Central memory CD4-positive, alpha-beta T cell (primary cell): ENCODE data around the gene ACTRT3.
A peak's percentile ranks its signal among the peaks of the same experiment; 100 is the strongest.
"Not testable (repeated sequence)": the region's sequence is repeated elsewhere in the genome, so short reads cannot be mapped to it uniquely, and the experiment has no call there.

Source experiments
- DNase-seq: peaks from one replicate; pipeline ENCODE4 v3.0.0; 2022

The ACTRT3 gene

DNA sequence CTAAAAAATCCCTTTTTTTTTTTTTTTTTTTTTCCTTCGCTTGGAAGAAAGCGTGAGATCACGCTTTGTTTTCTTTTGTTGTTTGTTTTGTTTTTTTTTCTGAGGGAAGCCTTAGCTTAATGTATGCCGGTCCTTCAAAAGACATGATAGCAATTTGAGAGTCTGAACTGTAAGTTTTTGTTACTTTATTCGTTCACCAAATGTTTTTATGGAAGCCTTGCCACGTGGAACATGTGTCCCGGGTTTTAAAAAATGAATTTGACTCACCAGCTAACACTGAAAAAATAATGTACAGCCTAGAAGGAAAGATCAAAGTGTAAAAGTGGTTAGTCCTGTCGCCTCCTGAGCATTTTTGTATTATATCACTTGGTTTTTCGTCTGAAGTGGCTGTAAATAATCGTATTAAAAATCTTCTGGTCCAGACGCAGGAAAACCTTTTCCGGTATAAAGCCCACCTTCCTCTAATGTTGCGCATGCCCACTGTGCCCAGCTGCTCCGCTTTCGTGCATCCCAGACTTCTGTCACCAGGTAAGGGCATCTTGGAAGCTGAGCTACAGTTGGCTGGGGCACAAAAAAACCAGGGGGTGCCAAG is 3.0 kb upstream of the ACTRT3 start:
- DNase-seq = no peak

DNA sequence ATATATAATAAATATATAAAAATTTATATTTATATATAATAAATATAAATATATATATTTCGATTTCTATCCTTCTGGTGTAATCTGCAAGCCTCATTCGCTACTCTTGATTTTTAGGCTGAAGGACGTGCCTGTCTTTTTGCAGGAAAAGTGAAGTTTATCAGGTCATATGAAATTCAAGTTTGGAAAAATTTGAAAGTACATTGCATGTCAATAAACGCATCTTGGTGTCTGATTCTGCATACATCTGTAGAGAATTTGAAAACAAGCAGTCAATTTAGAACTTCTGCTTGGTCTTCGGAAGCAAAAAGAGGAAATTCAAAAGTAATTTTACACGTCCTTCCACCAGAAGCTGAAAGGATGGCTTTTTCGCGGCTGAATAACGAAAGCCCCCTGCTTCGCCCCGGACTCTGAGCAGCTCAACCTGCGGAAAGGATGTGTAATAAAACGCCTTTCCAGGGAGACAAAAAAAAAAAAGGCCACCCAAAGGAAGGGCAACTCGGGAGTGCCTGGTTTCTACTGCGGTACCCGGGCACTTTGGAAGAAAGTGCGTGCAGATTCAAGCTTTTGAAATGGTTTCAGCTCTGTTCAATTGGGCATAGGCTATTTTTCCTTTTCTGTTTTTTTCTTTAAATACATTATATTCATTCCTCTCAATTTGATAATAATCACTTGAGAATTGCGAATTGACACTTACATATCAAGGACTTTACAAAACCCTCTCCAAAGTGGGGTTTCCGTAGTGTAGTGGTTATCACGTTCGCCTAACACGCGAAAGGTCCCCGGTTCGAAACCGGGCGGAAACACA is 2.3 kb upstream of the ACTRT3 start:
- DNase-seq = peak; percentile 83

DNA sequence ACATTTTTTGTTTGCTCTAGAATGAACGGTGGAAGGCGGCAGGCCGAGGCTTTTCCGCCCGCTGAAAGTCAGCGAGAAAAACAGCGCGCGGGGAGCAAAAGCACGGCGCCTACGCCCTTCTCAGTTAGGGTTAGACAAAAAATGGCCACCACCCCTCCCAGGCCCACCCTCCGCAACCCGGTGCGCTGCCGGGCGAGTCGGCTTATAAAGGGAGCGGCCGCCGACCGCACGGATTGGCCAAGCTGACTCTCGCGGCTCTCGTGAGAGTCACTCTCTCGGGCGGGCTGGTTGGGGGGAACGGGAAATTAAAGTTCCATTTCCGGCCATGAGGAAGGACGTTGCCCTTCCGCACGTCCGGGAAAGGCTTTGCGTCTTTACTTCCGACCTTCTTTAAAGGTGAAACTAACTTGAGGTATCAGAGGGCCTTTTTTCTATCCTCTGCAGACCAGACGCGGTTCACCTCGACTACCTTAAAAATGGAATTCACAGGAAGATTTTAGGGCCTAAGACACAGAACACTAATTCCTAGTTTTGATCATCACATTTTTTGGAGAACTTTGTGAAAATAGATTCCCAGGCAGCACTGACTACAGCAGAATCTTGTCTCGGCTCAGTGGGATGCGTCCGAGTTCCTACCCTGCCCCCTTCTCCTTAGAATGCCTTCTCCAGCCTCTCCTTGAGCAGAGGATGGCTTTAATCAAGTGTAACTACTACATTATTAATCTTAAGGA is 4.3 kb downstream of the ACTRT3 start, which contains the start of gene TERC:
Gene TERC (minus strand): TSS at position 179 of the 731 bp plus-strand sequence.
- DNase-seq = peak; percentile 96

DNA sequence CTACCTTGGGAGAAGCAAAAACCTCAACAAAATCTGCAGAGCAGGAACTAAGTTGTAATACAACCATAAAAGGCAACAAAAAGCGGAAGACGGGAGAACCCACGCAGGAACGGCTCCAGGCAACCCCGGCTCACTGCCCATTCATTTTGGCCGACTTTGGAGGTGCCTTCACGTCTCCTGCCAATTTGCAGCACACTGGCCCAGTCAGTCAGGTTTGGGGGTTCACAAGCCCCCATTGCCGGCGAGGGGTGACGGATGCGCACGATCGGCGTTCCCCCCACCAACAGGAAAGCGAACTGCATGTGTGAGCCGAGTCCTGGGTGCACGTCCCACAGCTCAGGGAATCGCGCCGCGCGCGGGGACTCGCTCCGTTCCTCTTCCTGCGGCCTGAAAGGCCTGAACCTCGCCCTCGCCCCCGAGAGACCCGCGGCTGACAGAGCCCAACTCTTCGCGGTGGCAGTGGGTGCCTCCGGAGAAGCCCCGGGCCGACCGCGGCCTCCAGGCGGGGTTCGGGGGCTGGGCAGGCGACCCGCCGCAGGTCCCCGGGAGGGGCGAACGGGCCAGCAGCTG is 5.0 kb downstream of the ACTRT3 start:
- DNase-seq = peak; percentile 69

DNA sequence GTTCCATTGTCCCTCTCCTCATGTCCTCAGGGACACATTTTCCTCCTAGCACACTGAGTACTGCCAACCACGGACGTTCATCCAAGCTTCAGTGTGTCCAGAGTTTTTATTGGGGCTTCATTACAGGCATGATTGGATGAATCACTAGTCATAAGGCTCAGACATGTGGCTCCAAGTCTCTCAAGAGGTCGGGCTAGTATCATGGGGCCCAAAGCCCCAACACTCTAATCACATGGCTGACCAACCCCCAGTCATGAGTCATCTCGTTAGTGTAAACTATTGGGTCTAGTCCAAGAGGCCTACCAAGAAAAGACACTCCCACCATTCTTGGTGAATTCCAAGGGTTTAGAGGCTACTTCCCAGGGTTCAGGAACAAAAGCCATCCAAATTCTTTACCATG is 8.9 kb downstream of the ACTRT3 start:
- no peak for DNase-seq

DNA sequence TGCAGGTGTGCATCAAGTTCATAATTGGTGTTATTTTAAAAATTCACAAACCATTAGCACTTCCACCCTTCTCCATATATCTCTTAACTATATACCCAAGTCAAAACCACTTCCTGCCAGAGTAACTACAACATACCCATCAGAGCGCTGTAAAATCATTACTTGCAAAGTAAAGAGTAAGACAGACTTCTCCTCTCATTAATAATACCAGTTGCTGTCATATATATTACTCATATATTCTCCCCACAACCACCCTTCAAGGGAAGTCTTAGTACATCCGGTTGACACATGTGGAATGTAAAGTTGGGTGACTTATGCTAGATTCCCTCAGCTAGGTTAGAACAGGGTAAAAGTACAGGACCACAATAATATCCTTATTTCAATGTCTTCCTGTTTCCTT is 10.1 kb downstream of the ACTRT3 start:
- peak; percentile 19 for DNase-seq

DNA sequence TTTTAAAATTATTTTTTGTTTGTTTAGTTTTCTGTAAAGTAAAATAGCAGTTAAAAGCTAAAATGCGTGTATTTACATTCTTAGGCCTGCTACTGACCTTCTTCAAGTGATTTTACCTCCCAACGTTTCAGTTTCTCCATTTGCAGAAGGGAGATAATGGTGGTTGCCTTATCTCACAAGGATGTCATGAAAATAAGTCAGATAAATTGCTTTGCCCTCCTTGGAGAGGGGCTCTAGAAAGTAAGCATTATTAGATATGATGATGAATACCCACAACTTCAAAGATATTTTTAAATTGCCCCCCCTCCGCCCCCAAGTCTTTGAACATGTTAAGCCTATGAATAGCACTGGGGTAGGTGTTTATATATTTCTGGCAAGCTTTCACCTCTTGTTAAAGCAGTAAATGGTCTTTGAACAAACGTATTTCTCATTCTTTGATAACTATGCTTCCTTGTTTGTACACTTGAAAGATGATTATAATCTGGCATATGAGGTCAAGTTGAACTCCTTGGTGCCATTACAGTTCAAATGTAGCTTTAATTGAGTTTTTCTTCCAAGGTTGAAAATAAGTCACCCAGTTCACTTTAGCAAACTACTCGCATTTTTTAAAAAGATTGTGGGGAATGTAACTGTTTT is 10.9 kb downstream of the ACTRT3 start:
- no peak for DNase-seq

DNA sequence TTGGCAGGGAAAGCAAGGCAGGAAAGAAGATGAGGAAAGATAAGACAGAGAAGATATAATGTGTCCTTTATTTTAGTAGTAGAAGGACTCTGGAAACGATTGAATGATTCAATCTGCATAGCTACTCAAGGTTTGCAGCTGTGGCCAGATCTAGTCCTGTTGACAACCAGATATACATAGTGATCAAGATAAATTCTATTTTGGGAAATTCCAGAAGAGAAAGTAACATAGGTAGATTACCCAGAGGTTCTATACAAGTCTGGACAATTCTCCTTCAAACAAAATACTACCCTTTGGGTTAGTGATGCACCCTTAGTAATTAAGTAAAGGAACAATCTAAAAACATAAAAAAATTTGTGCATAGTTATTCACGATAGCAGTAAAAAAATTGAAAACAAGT is 13.9 kb downstream of the ACTRT3 start:
- no peak for DNase-seq

DNA sequence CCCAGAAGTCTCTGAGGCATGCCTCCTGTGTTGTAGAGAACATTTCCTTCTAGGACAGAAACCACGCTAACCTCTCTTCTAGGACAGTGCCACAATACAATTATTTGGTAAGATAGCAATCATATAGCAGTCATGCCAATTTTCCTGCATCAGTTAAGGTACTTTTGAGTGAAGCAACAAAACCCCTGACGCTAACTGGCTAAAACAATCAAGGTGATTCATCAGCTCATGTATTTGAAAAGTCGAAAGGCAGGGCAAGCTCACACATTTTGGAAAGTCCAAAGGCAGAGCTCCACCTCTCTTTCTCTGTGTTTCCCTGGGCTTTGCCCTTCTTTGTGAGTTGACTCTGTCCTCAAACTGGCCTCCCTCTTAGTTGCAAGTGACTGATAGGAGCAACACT is 14.7 kb downstream of the ACTRT3 start:
- DNase-seq = no peak

DNA sequence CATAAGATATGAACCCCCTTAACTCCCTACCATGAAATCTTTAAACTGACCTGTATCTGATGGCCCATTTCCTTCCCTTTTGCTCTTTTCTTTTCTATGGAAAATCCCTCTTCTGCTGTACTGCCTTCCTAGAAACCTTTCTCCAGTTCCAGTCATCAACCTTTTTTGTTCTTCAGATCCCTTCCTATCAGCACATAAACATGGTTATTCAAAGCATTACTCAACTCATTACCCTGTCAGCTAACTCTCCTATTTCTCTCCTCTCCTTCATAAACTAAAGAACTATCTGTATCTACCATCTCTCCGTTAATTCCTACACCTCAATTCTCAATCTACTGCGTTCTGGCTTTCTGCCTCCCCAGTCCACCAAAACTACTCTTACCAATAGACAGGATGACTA is 17.5 kb downstream of the ACTRT3 start:
- no peak for DNase-seq

DNA sequence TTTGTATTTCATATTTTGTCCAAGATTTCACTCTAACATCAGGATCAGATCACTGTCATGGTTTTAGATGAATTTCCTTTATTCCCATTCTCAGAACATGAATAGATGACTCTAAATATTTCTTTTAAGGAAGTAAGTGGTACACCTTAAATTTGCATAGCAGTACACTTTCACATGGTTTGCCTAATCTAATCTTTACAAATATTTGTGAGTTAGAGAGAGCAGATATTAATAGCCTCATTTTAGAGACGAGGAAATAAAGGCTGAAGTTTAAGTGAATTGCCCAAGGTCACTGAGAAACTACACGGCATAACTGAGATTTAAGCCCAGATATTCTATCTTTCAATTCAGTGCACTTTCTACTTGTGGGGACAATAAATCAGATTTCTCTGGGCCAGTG is 18.7 kb downstream of the ACTRT3 start:
- DNase-seq = no peak

DNA sequence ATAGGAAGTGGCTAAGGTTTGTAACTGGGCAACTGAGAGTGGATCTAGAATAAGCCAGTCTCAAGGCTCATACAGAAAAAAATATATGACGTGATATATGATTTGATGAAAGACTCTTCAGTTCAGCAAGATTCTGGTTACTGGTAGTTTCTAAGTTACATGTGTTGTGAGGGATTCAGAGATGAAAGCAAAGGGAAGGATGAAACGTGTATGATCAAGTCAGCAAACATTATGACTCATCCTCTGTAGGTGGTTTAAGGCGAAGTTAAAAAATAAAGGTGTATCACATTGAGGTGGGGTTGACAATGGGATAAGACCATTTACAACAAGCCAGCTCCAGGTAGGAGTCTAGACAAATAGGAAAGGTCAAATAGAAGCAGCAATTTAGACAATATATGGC is 20.7 kb downstream of the ACTRT3 start:
- no peak for DNase-seq

DNA sequence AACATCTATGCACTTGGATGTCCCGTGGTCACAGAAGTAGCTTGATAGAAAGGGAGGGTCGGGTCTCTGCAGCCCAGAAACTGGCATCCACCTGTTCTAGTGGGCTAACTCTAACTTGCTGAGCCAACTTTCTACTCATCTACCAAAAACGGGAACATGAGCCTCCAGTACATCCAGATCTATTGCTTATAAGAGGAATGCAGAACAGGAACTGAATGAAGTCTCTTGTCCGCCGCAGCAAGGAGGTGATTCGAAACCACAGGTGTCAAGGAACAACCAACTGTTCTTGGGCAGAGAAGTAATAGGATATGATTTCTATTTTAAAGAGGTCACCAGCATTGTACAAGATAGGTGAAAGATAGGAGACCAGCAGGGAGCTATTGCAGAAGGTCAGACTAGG is 22.4 kb downstream of the ACTRT3 start:
- DNase-seq = no peak

DNA sequence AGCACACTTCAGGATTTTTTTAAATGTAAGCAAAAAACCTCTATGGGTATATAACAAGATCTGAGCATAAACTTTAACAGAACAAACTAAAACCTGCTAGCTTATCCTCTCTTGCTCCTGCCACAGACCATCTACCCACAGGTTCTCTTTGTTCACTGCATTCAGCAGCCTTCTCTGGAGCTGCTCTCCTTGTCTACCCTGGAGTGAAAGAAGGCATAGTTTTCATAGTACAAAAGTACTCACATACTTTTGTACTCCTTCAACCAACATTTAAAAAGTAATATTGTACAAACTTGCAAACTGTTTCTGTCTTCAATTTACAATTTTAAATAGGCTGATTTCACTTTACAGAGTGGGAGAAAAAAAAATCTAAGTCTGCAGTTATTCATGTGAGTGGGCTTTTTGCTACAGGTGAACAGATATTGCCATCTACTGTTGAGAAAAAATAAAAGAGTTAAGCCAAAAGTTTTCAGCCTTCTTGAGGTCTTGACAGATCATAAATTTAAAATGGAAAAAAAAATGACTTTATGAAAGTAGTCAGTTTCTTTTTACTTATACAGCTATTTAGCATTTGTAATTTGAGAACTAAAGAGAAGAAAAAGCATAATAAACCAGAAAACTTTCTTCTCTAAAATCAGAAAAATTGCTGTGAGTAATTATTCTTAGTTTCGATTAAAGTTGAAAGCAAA is 24.9 kb downstream of the ACTRT3 start:
- no peak for DNase-seq

DNA sequence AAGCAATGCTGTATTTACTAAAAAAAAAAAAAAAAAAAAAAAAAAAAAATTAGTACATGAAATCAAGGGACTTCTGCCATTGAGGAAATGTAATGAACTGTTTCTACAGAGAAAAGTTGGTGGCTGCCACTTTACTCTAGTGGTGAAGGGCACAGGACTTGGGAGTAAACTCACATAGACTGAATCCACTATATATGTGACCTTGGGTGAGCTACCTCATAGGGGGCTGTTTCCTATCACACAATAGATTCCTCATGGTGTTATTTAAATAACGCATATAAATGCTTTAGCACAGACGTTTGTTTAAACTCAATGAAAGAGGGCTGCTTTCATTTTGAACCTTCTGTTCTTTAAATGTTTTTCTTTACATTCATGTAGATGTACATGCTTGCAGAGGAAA is 30.3 kb downstream of the ACTRT3 start:
- no peak for DNase-seq

DNA sequence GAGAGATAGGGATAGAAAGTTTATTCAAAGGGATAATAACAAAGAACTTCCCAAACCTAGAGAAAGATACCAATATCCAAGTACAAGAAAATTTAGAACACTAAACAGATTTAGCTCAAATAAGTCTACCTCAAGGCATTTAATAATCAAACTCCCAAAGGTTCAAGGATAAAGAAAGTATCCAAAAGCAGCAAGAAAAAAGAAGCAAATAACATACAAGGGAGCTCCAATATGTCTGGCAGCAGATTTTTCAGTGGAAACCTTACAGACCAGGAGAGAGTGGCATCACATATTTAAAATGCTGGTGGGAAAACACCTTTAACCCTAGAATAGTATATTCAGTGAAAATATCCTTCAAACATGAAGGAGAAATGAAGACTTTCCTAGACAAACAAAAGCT is 37.5 kb downstream of the ACTRT3 start:
- not testable (repeated sequence) for DNase-seq

DNA sequence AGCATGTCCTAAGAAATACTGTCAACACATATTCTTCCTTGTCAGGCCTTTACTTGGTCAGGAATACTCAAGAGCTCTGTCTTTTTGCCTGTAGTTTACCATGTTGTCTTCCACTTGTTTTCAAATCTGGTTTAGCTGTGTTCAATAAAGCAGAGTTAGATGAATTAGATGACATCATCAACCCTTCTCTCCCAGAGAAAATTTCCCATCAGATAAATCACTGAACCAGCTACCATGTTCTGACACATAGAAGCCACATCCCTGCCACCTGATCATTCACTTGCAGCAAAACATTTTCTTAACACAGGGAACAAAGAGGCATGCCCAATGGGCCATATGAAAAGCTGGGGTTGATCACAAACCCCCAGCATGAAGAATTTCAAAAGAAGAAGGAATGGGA is 46.6 kb downstream of the ACTRT3 start:
- no peak for DNase-seq

DNA sequence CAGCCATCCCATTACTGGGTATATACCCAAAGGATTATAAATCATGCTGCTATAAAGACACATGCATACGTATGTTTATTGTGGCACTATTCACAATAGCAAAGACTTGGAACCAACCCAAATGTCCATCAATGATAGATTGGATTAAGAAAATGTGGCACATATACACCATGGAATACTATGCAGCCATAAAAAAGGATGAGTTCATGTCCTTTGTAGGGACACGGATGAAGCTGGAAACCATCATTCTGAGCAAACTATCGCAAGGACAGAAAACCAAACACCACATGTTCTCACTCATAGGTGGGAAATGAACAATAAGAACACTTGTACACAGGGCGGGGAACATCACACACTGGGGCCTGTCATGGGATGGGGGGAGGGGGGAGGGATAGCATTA is 50.9 kb downstream of the ACTRT3 start:
- not testable (repeated sequence) for DNase-seq
